Measurements from ENCODE around the gene PRKN.
"Not testable (repeated sequence)": the region's sequence is repeated elsewhere in the genome, so short reads cannot be mapped to it uniquely, and the experiment has no call there.

Gene PRKN

DNA sequence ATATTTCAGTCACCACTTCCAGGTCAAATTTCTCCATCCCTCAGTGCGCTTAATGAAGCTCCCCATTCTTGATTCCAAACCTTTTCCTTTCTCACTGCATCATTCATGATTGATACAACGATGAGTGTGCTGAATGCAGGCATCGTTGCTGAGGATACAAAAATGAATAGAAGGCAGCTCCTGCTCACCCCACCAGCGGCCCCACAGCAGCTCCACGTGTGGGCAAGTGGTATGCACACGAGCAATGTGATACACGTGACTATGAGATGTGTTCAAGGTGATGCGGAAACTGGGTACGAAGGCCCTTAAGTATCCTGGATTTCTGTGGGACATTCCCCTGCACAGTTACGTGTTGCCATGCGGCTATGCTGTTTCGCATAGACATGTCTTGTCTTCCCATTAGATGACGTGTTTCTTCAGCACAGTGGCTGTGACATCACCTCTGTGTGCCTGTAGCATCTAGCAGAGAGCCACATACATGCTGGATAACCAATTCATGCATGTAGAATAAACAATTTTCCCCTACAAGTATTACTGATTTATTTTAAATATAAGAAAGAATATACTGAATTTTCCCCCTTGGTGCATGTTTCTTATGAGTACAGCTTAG, 1193.2 kb downstream of the PRKN start:
- DNase-seq (ENCODE audit: low read depth in 1 of 2, low spot score in 1 of 2), result no peak

DNA sequence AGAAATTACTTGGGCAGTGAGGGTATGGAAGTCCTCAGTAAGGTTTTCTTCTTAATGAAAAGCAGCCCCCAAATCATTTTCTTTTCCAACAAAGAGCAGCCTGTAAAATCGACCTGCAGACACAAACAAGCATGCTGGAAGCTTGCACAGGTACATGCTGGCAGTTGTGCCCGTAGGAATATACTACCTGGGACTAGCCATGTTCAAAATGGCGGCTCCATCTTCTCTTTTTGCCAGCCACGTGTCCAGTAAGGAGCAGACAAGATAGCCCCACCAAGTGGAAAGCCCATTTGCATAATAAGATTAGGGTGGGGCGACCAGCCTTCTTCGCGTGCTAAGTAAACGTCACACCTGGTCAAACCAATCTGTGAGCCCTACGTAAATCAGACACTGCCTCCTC, 1194.3 kb downstream of the PRKN start:
- DNase-seq (ENCODE audit: low read depth in 1 of 2, low spot score in 1 of 2), result no peak

DNA sequence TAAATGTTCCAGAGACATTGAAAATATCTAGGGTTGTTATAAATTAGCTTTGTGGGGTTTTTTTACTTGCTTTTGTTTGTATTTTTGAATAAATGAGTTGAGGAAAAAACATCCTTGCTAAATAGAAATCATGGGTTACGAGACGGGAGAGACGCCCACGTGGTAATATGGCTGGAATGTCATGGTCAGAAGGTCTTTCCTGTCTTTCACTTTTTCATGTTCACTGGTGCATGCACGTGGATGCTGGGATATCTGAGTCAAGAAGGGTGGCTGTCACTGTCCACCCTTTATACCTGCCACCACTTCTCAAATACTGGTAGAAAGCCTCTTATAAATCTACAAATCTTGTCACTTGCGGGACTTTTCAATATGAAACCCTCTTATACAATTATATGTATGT, 1195.0 kb downstream of the PRKN start:
- no peak for DNase-seq (ENCODE audit: low read depth in 1 of 2, low spot score in 1 of 2)

DNA sequence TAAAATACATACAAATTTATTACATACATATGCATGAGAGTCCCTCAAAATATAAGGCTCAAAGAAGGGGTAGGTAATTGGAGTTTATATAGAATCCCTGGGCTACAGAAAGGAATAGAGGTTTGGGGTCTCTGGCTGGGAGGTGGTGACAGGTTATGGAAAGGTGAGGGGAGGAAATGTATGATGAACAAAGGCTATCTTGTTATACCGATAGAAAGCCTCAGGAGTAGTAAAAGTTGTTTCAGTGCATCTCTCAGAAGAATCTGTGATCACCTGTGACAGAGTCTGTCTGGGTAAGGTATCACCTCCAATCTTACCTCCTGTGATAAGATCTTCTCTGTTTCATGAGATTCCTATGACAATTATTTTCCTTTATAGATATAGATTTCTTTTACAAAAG, 1200.8 kb downstream of the PRKN start:
- no peak for DNase-seq (ENCODE audit: low read depth in 1 of 2, low spot score in 1 of 2)

DNA sequence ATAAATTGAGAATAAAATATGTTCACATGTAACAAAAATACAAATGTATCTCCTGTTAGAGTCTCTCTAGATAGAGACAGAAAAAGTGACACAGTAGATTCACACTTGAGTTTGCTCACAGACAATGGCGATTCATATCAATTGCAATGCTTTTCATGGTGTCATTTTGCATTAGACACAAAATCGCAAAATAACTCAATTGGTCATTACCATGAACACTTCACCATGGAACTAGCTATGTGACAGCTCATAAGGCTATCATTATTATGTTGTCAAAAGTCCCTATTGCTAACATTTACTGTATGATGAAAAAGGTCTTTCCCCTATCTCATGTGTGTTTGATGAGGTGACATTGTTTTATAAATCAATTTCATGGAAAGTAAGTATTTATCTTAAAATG, 1204.2 kb downstream of the PRKN start:
- no peak for DNase-seq (ENCODE audit: low read depth in 1 of 2, low spot score in 1 of 2)

DNA sequence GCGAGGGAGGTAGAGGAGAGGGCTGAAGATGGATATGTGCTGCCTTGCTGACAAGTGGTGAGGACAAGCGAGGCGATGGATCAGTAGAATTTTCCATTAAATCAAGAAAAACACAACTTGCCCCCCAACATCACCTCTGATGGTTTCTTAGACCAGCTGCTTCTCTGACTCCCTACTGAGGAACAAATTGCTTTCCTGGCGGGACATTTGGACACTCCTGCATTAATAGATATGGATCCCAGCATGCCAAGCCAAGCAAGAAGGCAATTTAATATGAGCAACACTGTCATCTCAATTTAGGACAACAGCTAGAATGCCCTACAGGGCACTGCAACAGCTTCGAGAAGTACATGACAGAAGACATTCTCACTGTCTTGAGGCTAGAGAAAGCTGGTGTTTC, 1205.3 kb downstream of the PRKN start:
- no peak for DNase-seq (ENCODE audit: low read depth in 1 of 2, low spot score in 1 of 2)

DNA sequence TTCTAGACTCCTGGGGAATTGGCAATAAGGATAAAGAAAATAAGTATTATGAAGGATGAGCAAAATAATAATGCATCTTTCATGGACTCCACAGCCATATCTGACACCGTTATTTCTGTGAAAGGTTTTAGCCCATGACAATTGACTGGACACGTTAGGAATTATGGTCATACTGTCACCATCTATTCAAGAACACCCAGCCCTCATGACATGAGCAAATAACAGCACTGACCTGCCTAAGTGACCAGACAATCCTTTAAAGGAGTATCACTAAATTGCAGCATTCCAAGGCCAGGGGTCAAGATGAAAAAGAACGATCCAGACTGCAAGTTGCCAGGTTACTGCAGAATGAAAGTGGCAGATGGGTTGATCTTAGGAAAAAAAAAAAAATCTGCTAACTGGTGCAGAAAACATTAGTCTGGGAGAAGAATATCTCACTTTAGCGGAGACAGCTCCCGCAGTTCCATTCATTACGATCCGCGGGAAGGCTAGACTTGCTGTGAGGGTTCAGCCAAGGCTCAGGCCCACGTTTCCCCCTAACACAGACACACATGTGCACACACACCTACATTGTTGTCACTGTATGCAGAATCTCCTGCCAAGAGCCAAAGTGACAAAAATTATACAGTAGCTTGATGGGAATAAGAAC, 1216.0 kb downstream of the PRKN start:
- DNase-seq (ENCODE audit: low read depth in 1 of 2, low spot score in 1 of 2), result no peak

DNA sequence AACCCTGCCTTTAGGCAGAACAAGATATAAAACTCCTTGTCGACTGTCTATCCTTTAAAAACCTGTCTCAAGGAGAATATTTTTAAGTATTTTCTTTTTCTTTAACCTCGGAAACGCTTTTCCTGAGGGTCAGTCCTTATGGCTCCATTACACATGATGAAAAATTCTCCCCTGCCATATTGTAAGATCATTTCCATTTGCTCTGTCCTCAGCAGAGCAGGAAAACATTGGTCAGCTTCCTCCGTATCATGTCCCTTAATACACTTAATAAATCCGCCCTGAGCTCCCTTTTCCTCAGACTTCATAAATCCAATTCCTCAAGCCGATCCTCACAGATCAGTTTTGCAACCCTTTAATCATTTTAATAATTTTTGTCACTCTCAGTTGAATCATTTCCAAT, 1219.2 kb downstream of the PRKN start:
- no peak for DNase-seq (ENCODE audit: low read depth in 1 of 2, low spot score in 1 of 2)

DNA sequence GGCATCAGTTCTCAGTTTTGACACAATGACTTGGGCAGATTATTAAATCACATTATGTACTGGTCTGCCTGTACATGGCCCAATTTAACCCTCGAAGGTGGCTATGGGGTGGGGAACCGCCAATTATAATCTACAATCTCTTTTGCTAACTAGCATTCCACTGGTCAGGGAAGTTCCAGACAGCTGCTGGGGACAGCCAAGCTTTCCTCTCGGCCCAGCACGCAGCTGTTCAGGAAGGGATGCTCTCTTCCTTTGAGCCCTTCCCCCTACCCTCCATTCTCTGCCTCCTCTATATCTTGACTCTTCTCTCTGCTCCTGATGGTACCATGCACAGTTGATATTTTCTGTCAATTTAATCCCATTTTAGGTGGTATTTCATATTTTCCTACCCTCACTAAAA, 1220.2 kb downstream of the PRKN start:
- no peak for DNase-seq (ENCODE audit: low read depth in 1 of 2, low spot score in 1 of 2)

DNA sequence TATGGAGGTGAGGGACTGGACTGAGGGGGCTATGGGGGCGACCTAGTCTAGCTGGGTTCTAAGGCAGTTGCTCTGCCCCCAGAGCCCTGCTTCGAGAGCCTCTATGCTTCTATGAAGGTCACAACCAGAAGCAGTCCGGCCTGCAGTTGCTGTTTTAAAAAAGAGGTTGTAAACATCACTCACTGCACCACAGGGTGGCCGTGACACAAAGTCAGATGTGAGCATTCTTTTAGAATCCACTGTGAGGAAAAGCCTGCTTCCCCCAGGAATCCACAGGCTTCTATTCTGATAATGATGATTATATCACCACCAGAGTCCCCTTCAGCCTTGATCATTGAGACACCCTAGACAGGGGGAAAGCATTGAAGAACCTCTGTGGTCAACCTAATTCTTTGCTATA, 1224.0 kb downstream of the PRKN start:
- DNase-seq (ENCODE audit: low read depth in 1 of 2, low spot score in 1 of 2), result no peak

DNA sequence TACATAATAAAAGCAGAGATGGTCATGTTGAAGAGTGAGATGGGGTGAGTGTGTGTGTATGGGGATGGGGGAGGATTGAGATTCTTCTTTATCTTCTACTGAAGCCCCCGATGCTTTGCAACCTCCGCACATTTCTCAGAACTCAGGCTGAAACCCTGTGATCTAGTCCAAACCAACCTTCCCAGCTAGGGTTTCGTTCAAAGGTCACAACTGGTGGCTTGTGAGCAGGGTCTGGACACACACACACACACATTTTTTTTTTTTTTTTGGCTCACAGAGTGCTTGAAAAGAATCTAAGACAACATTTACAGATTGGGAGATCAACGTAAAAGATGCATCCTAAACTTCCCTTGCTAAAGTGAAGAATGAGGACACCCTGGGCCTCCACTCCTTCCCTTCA, 1228.7 kb downstream of the PRKN start:
- no peak for DNase-seq (ENCODE audit: low read depth in 1 of 2, low spot score in 1 of 2)

DNA sequence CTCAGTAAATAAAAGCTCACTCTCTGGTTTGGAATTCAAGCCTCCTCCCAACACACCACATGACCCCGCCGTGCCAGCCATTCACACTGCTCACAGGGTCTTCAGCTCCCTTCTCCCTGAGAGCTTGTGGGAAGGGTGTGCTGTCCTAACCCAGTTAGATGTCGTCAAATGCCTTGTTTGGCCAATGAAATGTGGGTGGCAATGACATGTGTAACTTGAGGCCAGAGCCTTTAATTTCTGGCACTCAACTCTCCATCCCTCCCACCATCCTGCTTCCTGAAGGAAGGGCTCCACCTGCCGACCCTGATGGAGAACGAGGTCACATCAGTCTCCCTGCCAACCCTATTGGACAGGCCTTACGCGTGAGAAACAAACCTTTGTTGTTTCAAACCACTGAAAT, 1229.2 kb downstream of the PRKN start:
- DNase-seq (ENCODE audit: low read depth in 1 of 2, low spot score in 1 of 2), result no peak

DNA sequence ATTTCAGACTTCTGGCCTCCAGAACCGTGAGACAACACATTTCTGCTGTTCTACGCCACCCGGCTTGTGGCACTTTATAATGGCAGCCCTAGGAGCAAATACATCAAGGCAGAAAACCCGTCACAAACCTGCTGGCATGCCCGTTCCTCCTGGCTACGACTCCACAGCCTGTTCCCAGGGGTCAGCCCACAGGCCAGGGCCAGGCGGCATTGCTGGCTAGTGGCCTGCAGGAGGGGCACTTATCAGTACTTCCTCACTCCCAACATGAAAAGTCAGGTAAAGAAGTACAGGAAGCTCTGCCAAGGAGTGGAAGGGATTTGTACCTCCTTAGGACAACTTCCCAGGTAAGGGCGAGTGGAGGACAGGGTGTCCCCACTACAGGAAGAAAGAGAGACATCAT, 1230.6 kb downstream of the PRKN start:
- no peak for DNase-seq (ENCODE audit: low read depth in 1 of 2, low spot score in 1 of 2)

DNA sequence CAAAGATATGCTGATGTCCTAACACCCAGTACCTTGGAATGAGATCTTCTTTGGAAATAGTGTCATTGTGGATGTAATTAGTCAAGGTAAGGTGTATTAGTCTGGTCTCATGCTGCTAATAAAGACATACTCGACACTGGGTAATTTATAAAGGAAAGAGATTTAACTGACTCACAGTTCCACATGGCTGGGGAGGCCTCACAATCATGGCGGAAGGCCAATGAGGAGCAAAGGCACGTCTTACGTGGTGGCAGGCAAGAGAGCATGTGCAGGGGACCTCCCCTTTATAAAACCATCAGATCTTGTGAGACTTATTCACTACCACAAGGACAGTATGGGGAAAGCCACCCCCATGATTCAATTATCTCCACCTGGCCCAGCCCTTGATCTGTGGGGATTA, 1231.3 kb downstream of the PRKN start:
- DNase-seq (ENCODE audit: low read depth in 1 of 2, low spot score in 1 of 2), result not testable (repeated sequence)

DNA sequence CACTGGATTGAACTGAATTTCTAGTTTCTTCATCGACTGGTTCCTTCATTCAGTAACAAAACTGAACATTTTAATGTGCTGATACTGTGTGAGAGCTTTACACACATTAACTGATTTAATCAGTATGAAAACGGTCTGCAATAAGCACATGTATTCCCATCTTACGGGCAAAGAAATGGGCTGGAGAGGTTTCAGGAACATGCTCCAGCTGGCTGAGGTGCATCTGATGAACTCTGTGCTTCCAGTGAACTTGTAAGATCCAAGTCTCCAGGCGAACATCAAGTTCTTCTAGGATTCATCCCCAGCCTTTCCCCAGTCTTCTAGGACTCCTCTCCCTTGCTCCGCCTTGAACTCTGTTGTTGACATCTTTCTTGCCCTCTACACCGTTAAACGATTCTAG, 1233.0 kb downstream of the PRKN start:
- no peak for DNase-seq (ENCODE audit: low read depth in 1 of 2, low spot score in 1 of 2)

DNA sequence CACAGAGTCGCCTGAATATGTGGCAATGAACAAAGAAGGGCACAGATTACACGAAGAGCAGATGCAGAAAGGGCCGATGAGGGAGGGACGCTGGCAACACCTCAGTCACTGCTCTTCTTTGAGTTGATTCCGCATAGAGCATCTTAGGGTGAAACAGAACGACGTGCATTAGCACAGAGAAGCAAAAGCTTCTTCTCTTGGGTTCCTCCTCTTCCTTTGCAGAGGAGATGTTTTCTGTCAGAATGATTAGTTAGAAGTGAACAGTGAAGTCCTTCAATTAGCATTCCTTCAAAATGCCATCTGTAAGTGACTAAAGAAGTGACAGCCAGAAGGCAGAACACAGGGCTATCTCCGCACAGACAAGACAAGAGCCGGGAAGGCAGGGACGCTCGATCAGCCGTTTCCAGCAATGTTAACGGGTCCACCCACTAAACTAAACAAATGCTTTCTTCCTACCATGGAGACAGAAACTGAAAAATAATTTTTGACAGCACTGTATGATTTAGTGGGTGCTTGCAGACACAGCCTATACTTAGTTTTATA, 1233.9 kb downstream of the PRKN start:
- no peak for DNase-seq (ENCODE audit: low read depth in 1 of 2, low spot score in 1 of 2)

DNA sequence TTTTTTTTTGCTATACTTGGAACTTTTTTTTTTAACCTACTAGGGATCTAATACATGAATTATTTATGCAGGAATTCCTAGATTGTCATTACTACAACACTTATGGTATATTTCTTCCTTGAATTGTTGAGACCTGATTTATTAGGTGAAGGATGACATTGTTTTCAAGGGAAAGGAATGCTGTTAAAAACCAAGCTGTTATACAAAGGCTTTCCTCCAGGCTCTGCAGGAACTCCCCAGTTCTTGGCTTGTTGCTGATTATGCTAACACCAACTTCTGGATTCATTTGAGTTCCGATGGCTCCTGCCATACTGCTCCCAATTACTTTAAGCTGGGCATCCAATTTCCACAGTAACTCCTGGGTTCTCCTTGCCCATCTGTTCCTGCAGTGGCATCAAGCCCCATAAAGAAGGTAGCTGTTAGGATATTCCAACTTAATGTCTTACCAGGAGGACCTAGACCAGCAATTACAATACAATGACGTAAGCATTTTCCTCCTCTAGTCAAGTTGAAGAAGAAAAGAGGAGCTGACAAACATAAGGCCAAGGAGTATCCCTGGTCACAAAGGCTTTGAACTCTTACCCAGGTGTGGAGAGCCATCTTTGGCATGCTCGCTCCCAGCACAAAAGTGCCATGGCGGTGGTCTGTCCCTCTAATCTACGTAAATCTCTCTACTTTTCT, 1237.8 kb downstream of the PRKN start:
- no peak for DNase-seq (ENCODE audit: low read depth in 1 of 2, low spot score in 1 of 2)

DNA sequence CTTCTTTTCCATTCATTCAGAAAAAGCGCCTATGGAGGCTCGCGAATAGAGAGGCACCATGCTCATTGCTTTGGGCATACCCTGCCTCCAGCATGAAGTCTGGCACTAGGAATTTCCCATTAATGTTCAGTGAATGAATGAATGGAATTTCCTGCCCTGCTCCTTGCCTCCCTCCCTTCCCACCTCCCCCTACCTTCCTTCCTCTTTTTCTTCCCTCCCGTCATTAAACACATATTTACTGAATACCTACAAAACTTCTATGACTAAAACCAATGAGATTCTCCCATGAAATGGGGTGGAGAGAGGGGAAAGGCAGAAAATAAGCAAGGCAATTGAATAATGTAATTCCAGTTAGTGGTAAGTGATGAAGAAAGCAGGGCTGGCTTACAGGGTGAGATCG, 1239.9 kb downstream of the PRKN start:
- no peak for DNase-seq (ENCODE audit: low read depth in 1 of 2, low spot score in 1 of 2)

DNA sequence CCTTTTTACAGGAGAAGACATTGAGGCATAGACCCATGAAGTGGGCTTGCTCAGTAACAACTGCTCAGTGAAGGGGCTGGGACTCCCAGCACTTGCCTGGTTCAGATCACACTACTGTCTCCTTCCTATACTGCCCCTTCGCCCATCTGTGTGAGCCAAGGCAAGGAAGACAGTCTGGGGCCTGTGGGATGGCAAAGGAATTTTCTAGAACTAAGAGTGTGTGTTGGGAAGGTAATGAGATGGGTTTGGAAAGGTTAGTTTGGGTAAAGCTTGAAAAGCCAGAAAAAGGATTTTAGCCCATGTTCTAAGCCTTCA, 1240.4 kb downstream of the PRKN start:
- DNase-seq (ENCODE audit: low read depth in 1 of 2, low spot score in 1 of 2), result no peak

DNA sequence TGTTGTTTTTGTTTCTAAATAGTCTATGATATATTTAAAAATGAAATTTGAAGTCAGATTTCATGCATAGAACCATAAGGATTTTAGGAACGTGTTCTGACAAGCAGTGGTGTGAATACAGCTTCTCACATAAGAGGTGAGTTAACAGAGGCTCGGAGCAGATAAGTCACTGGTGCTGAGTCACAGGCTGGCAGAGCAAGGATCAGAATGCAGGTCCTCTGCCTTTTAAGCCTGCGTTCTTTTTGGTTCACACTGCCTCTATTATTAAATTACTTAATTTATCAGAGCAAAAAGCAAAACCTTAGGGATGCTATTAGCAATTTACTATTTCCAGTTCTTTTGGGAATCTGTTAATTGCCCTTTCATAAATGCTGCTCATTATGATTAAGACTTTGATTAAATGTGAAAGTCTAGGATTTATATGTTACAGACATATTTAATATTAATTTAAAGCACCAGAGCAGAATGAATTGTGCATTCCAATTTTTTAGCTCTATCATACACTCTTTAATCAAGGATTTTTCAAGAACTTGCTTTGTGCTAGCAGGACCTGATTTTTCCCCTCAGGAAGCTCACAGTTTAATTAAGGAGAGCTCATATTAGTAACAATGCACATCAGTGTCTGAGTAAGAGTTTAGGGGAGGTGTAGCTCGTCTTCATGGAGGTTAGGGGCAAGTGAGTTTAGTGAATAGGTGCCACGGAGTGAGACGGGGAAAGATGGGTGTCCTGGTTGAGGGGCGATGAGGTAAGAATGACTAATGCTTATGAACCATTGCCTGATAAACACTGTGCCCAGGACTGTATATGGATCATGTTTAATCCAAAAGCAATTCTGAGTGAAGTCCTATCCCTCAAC, 1241.0 kb downstream of the PRKN start:
- DNase-seq (ENCODE audit: low read depth in 1 of 2, low spot score in 1 of 2), result no peak

DNA sequence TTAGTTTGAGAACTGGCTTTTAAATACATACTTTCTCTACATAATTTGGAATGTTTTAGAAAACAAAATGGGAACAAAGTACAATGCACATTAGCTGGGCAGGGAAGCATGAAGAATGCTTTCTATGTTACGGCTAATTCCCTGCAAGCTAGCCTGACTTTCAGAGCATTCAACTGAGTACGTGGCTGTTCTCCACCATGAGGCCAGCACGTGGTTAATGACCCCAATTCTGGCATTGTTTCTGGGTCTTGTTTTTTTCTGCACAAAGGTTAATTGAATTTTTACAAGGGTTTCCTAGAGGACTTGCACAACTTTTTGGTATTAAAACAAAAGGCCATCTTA, 1245.1 kb downstream of the PRKN start:
- DNase-seq (ENCODE audit: low read depth in 1 of 2, low spot score in 1 of 2), result no peak

Measured in activated T-helper 1 cell treated with anti-CD3 and anti-CD28 coated beads, Interleukin-2, amount 50 U/mL, for 16 hours (primary cell).